SU-DHL-6 (cell line): ENCODE results near the gene OSGEP.

ENCODE experiments used
- H2AFZ ChIP-seq: fragments of 200-600 bp; sonication (generic); 2 replicates; pipeline ENCODE4 v1.6.1; 2014; ENCODE audit warnings: low read depth, mild to moderate bottlenecking, moderate library complexity, mixed read lengths, antibody characterized with exemption, low read length; ENCODE audit not compliant: severe bottlenecking
- H3F3A ChIP-seq: fragments of 200-600 bp; shearing (Covaris generic); 2 replicates; pipeline ENCODE4 v1.6.0; 2016; ENCODE audit warnings: antibody characterized with exemption, mild to moderate bottlenecking; ENCODE audit not compliant: insufficient read depth
- H3K27ac ChIP-seq: fragments of 200-600 bp; sonication (generic); 2 replicates; pipeline ENCODE4 v1.5.1; 2016; ENCODE audit warnings: low read depth, mild to moderate bottlenecking, low read length, moderate library complexity, mixed read lengths
- H3K27me3 ChIP-seq: fragments of 200-600 bp; sonication (generic), shearing (Covaris generic); 2 replicates; pipeline ENCODE4 v1.6.0; 2014; ENCODE audit warnings: mild to moderate bottlenecking, low read length
- H3K36me3 ChIP-seq: fragments of 200-600 bp; sonication (generic); 2 replicates; pipeline ENCODE4 v1.6.1; 2014; ENCODE audit warnings: mild to moderate bottlenecking, low read length, mixed read lengths
- H3K4me2 ChIP-seq: fragments of 300-600, 200-600 bp; shearing (Covaris generic), sonication (generic); 2 replicates; pipeline ENCODE4 v1.6.0; 2014; ENCODE audit warnings: low read length, low read depth, mild to moderate bottlenecking; ENCODE audit not compliant: poor library complexity, severe bottlenecking
- H3K4me3 ChIP-seq: fragments of 200-600 bp; sonication (generic); 2 replicates; pipeline ENCODE4 v1.5.1; 2014; ENCODE audit warnings: antibody characterized with exemption, low read length, mild to moderate bottlenecking, mixed read lengths; ENCODE audit not compliant: insufficient read depth, poor library complexity, severe bottlenecking
- H3K79me2 ChIP-seq: fragments of 200-600 bp; sonication (generic); 2 replicates; pipeline ENCODE4 v1.6.1; 2014; ENCODE audit warnings: mild to moderate bottlenecking, low read length, moderate library complexity; ENCODE audit not compliant: insufficient read depth
- H3K9ac ChIP-seq: fragments of 200-600 bp; sonication (generic); 2 replicates; pipeline ENCODE4 v1.7.0; 2014; ENCODE audit warnings: mild to moderate bottlenecking, low read length
- H3K9me2 ChIP-seq: fragments of 200-600 bp; sonication (generic); replicated peaks from 2 replicates; pipeline ENCODE4 v1.6.1; 2014; ENCODE audit warnings: low read length; ENCODE audit not compliant: insufficient read depth
- H3K9me3 ChIP-seq: fragments of 200-600 bp; sonication (generic); 2 replicates; pipeline ENCODE4 v1.6.1; 2014; ENCODE audit warnings: low read length, mixed read lengths; ENCODE audit not compliant: insufficient read depth
- H4K20me1 ChIP-seq: fragments of 200-600 bp; sonication (generic); 2 replicates; pipeline ENCODE4 v1.6.1; 2014; ENCODE audit warnings: low read depth, mild to moderate bottlenecking, antibody characterized with exemption, low read length, moderate library complexity, mixed read lengths
- CTCF ChIP-seq: fragments of 200-600 bp; sonication (generic); IDR thresholded peaks from one replicate; pipeline ENCODE4 v1.5.1; 2017; ENCODE audit warnings: antibody characterized with exemption, mild to moderate bottlenecking, low read length, moderate library complexity; ENCODE audit not compliant: insufficient read depth, poor library complexity, severe bottlenecking
- EZH2phosphoT487 ChIP-seq: fragments of 200-600 bp; sonication (generic), shearing (Covaris generic); conservative IDR thresholded peaks from 2 replicates; pipeline ENCODE4 v1.6.1; 2018; ENCODE audit warnings: mild to moderate bottlenecking, antibody characterized with exemption, low read length, moderate library complexity, mixed read lengths

OSGEP gene

DNA sequence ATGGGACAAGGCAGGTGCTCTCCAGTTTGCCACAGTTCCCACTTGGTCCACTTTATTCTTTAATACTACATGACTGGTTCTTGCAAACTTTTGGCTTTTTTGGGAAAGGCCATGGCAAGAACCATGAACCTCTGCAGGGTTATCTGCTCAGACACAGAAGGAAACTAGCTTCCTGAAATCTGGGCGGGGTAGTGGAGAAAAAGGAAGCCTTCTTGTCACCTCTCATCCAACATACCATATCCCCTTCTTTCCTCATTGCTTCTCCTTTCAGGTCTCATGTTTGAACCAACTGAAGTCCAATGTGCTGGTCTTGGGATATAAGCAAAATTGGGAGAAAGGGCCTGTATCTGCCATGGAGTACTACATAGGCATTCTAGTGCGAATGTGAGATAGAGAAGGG lies 13.2 kb downstream of the OSGEP start:
- TF ChIP-seq CTCF, result no peak
- TF ChIP-seq EZH2phosphoT487, result no peak
- H3K36me3 ChIP-seq, result 0 out of 2 replicates have a peak, but pooled peaks cover 5% of the 10 kb centered on the region
- no peaks in the 10 kb centered on the region for H4K20me1 ChIP-seq
- H3K4me3 ChIP-seq, result no peak overlapping the region
- H3K4me2 ChIP-seq, result no peak overlapping the region
- no peak overlapping the region for H2AFZ ChIP-seq
- H3F3A ChIP-seq, result no peaks in the 10 kb centered on the region
- H3K27me3 ChIP-seq, result no peaks in the 10 kb centered on the region
- no peaks in the 10 kb centered on the region for H3K79me2 ChIP-seq
- no peak overlapping the region for H3K27ac ChIP-seq
- H3K9me3 ChIP-seq, result no peaks in the 10 kb centered on the region
- no peak overlapping the region for H3K9ac ChIP-seq
- H3K9me2 ChIP-seq, result no peaks in the 10 kb centered on the region

DNA sequence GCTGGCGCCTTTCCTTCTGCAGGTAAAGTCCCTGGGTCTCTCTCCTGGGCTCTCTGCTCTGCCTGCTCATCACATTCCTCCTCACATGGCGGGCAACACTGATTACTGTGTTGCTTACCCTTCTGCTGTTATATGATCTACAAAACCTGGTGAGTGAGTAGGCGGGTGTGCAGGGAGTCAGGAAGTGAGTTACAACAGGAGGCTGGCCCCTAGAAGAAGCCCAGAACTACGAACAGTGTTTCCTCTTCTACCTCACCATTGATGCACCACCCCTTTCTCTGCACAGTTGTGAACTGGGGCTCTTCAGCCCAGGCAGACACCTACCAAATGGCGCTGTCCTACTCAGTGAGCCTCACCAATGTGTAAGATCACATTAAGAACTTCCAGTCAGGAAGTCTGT lies 13.7 kb downstream of the OSGEP start:
- Histone ChIP-seq H3F3A (no peaks in the 10 kb centered on the region), H3K27me3 (no peaks in the 10 kb centered on the region), H3K9me3 (no peaks in the 10 kb centered on the region), H3K9ac (no peak overlapping the region), H3K27ac (no peak overlapping the region), H3K79me2 (no peaks in the 10 kb centered on the region), H3K9me2 (no peaks in the 10 kb centered on the region), H2AFZ (no peak overlapping the region), H4K20me1 (no peaks in the 10 kb centered on the region), H3K4me3 (no peak overlapping the region), H3K4me2 (no peak overlapping the region), H3K36me3 (0 out of 2 replicates have a peak, but pooled peaks cover 4% of the 10 kb centered on the region)
- TF ChIP-seq CTCF (no peak), EZH2phosphoT487 (no peak)

DNA sequence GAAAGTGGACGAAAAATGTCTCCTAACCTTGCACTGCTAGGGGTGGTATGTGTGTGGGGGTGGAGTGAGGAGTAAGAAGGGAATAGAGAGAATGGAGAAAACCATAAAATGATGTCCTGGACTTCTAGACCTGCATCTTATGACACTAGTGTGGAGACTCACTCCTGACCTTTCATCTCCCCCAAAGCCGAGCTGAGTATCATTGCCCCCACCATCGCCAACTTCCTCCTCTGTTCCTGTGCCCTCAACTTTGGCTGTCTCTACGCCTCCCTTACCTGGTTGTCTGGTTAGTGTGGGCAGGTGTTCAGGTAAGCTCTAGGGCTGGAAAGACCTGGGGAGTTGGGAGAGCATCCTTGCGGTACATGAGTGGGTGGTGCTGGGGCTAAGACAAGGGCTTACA lies 14.1 kb downstream of the OSGEP start:
- Histone ChIP-seq H3K27ac (no peak overlapping the region), H3K9me2 (no peaks in the 10 kb centered on the region), H2AFZ (no peak overlapping the region), H3F3A (no peaks in the 10 kb centered on the region), H3K36me3 (0 out of 2 replicates have a peak, but pooled peaks cover 3% of the 10 kb centered on the region), H4K20me1 (no peaks in the 10 kb centered on the region), H3K79me2 (no peaks in the 10 kb centered on the region), H3K27me3 (no peaks in the 10 kb centered on the region), H3K9me3 (no peaks in the 10 kb centered on the region), H3K4me2 (no peak overlapping the region), H3K4me3 (no peak overlapping the region), H3K9ac (no peak overlapping the region)
- no peak for TF ChIP-seq CTCF
- no peak for TF ChIP-seq EZH2phosphoT487
